ENCODE results near the gene PRPSAP1.
"Not testable (repeated sequence)": the region's sequence is repeated elsewhere in the genome, so short reads cannot be mapped to it uniquely, and the experiment has no call there.

The PRPSAP1 gene

GRCh38 chr17:76359776-76360175, 6.1 kb upstream of the PRPSAP1 start:
- not testable (repeated sequence) for DNase-seq (ENCODE audit: low read depth)

DNA sequence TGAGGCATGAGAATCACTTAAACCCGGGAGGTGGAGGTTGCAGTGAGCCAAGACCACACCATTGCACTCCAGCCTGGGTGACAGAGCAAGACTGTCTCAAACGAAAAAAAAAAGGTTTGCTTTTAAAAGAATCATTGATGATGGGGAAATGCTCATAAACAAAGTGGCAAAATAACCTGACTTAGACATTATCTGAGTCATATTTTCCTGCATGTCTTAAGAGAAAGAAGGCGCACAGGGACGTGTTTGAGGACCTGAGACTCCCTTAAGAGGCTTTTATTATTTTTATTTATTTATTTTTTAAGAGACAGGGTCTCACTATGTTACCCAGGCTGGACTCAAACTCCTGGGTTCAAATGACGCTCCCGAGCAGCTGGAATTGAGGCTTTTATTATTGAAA, 5.7 kb upstream of the PRPSAP1 start:
- no peak for DNase-seq (ENCODE audit: low read depth)

- no peak for DNase-seq (ENCODE audit: low read depth)
Measured at GRCh38 chr17:76357597-76358158, 4.0 kb upstream of the PRPSAP1 start.

DNA sequence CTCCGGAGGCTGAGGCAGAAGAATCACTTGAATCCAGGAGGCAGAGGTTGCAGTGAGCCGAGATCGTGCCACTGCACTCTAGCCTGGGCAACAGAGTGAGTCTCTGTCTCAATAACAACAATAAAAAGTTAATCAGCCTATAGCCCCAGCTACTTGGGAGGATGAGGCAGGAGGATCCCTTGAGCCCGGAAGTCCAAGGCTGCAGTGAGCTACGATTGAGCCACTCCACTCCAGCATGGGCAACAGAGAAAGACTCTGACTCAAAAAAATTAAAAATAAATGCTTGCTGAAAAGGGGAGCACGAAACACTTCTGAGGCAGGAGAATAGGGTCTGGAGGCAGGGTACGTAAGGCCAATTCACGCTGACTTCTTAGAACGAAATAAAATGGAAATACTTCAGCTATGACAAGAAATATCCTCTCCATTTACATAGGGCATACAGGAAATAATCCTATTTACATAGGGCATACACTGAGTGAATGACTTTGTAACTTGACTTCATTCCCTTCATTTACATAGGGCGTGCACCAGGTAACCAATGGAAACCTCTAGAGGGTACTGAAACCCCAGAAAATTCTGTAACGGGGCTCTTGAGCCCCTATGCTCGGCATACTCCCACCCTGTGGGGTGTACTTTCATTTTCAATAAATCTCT, 3.2 kb upstream of the PRPSAP1 start:
- DNase-seq (ENCODE audit: low read depth): no peak

GRCh38 chr17:76354747-76355310, 1.1 kb upstream of the PRPSAP1 start:
- DNase-seq (ENCODE audit: low read depth): no peak

DNA sequence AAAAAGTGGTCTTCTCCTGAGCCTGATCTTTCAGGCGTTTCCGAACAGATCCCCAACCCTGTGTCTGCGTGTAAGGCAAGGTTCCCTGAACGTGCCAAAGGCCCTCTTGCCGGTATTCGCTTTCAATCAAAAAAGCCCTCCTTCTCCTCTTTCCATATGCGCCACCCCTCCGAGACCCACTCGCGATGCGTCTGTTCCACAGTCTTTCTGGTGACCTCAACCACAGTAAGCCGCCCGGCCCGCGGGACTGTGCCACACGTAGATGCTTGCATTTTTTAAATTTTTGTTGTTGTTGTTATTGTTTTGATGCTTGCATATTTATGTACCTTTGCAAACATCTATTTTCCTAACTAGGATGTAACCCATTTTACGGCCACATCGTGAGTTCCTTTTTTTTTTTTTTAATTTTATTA, 607 bp upstream of the PRPSAP1 start:
- no peak for DNase-seq (ENCODE audit: low read depth)

DNA sequence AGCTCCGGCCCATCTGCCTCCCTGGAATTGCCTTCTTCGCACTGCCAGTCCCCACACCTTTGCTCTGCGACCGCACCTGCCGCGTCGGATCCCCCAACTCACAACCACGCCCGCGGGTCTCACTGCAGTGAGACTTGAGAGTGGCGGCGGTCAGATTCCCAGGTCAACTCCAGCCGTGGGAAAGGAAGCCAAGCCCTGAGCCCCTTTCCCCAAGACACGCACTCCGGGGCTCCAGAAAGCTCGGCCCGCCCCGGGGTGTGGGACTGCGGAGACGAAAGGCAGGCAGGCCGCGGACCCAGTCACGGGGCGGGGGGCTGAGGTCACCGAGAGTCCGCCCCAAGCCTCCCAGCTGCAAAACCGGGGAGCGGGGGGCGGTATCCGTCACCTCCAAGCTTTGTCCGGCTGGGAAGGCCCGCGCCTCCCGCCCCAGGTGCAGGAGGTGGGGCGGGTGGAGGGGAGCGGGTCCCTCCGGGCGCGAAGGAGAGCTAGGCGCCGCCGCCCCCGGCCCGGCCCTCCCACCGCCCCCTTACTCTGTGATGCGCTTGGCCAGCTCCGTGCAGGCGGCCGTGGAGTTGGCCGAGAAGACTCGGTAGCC, 615 bp downstream of the PRPSAP1 start:
- DNase-seq (ENCODE audit: low read depth): peak; percentile 9

- DNase-seq (ENCODE audit: low read depth): no peak
Measured at GRCh38 chr17:76351526-76352071, 2.1 kb downstream of the PRPSAP1 start.

DNA sequence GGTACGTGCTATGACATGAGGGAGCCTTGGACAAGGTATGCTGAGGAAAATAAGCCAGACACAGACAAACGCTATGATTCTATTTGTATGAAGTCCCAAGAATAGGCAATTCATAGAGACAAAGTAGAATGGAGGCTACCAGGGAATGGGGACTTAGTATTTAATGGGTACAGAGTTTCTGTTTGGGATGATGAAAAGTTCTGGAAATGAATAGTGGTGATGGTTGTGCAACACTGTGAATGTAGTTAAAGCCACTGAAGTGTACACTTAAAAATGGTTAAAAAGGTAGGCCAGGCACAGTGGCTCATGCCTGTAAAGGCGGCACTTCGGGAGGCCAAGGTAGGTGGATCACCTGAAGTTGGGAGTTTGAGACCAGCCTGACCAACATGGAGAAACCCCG, 3.3 kb downstream of the PRPSAP1 start:
- DNase-seq (ENCODE audit: low read depth): no peak

GRCh38 chr17:76346936-76347335, 6.8 kb downstream of the PRPSAP1 start:
- not testable (repeated sequence) for DNase-seq (ENCODE audit: low read depth)

- DNase-seq (ENCODE audit: low read depth): no peak
Measured at GRCh38 chr17:76345377-76345974, 8.2 kb downstream of the PRPSAP1 start.

DNA sequence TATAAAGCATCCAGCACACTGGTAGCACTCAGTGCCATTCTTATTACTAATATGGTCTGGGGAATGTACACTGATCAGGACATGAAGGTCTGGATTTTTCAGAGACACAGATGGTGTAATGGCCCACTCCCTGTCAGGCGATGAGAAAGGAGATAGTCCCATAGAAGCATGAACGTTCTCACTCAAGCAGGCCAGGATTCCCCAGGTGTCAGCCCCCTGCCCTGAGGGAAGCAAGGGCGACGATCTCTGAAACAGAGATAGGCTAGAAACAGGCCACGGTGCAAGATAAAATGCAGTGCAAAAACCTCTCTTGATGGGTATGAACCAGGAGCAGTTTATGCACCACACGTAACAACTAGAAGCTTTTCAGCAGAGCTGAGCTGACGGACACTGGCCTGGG, 10.6 kb downstream of the PRPSAP1 start:
- DNase-seq (ENCODE audit: low read depth): no peak

- no peak for DNase-seq (ENCODE audit: low read depth)
Measured at GRCh38 chr17:76341301-76341700, 12.4 kb downstream of the PRPSAP1 start.

DNA sequence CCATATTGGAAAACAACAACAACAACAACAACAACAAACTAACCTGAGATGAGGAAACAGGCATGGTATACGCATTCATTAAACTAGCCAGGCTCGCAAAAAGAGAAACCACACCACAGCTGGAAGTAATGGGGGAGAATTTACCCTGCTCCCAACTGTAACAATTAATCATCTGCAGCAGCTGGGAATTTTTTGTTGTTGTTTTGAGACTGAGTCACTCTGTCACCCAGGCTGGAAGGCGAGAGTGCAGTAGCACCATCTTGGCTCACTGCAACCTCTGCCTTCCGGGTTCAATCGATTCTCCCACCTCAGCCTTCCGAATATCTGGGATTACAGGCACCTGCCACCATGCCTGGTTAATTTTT, 16.3 kb downstream of the PRPSAP1 start:
- no peak for DNase-seq (ENCODE audit: low read depth)

GRCh38 chr17:76336756-76337412, 16.8 kb downstream of the PRPSAP1 start:
- no peak for DNase-seq (ENCODE audit: low read depth)

- no peak for DNase-seq (ENCODE audit: low read depth)
Measured at GRCh38 chr17:76335716-76336381, 17.9 kb downstream of the PRPSAP1 start.

GRCh38 chr17:76333673-76334505, 19.8 kb downstream of the PRPSAP1 start:
- DNase-seq (ENCODE audit: low read depth): no peak

DNA sequence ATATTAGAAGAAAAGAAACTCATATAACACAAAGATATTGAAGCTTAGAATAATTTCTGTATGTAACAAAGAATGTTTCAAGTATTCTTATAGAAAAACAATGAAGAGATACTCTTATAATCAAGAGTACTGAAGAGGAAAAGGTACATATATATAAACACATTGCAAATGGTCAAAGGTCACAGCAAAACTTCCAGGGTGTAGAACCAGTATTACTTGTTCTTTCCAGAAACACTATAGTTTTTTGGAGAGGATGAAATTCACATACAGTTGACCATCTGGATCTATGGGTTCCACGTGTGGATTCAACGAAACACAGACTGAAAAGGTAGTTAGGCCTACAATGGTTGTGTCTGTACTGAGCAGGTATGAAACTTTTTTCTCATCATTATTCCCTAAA, 22.6 kb downstream of the PRPSAP1 start:
- DNase-seq (ENCODE audit: low read depth): no peak

GRCh38 chr17:76329664-76330063, 24.1 kb downstream of the PRPSAP1 start:
- DNase-seq (ENCODE audit: low read depth): no peak

- no peak for DNase-seq (ENCODE audit: low read depth)
Measured at GRCh38 chr17:76327696-76328095, 26.0 kb downstream of the PRPSAP1 start.

DNA sequence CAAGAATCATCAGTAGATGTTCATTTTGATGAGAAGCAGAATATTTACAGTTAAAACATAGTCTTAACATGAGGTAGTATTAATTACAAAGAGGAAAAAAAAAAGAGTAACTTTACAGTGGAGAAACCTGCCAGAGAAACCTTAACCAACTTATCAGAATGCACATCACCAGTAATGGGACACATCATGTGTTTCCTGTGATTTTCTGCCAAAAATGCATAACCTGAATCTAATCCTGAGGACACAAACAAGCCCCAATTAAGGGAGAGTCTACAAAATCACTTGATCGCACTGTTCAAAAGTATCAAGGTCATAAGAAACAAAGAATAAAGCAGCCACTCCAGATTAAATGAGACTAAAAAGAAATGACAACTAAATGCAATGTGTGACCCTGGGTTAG, 27.4 kb downstream of the PRPSAP1 start:
- no peak for DNase-seq (ENCODE audit: low read depth)

Data from activated T-cell treated with anti-CD3 and anti-CD28 coated beads for 48 hours (primary cell).